ENCODE data around the gene ENTPD6.
"Not testable (repeated sequence)": the region's sequence is repeated elsewhere in the genome, so short reads cannot be mapped to it uniquely, and the experiment has no call there.

ENTPD6 gene

GRCh38 chr20:25259358-25259757 is 63.8 kb downstream of the ENTPD6 start:
- no peak for DNase-seq

GRCh38 chr20:25259788-25260254 is 64.3 kb downstream of the ENTPD6 start:
- no peak for DNase-seq

- DNase-seq, result not testable (repeated sequence)
Measured at GRCh38 chr20:25260770-25261437, 65.4 kb downstream of the ENTPD6 start.

- no peak for DNase-seq
Measured at GRCh38 chr20:25269057-25269832, 73.7 kb downstream of the ENTPD6 start.

GRCh38 chr20:25269833-25270170 is 74.3 kb downstream of the ENTPD6 start:
- no peak for DNase-seq

- DNase-seq, result no peak
Measured at GRCh38 chr20:25270829-25271251, 75.3 kb downstream of the ENTPD6 start.

- DNase-seq, result no peak
Measured at GRCh38 chr20:25271486-25272222, 76.1 kb downstream of the ENTPD6 start.

- DNase-seq, result no peak
Measured at GRCh38 chr20:25272223-25273000, 76.9 kb downstream of the ENTPD6 start.

- no peak for DNase-seq
Measured at GRCh38 chr20:25273046-25273445, 77.5 kb downstream of the ENTPD6 start.

- DNase-seq, result no peak
Measured at GRCh38 chr20:25273541-25274358, 78.2 kb downstream of the ENTPD6 start.

GRCh38 chr20:25274481-25274880 is 79.0 kb downstream of the ENTPD6 start:
- DNase-seq, result no peak

- no peak for DNase-seq
Measured at GRCh38 chr20:25274891-25275812, 79.6 kb downstream of the ENTPD6 start.

GRCh38 chr20:25275813-25276532 is 80.5 kb downstream of the ENTPD6 start:
- DNase-seq, result no peak

Measured in NK-92 treated with Interleukin-12 subunit alpha and Interleukin-12 subunit beta, amount 100 ng/mL, for 24 hours (cell line).